IPS-18a (cell line): ENCODE results near the gene LMTK2.

ENCODE experiments used
- H3K27ac ChIP-seq: one replicate; pipeline ENCODE4 v1.5.1; 2013; ENCODE audit warnings: low read length
- H3K27me3 ChIP-seq: one replicate; pipeline ENCODE4 v1.6.1; 2013; ENCODE audit warnings: mild to moderate bottlenecking, low read length; ENCODE audit not compliant: control insufficient read depth, insufficient read depth
- H3K36me3 ChIP-seq: one replicate; pipeline ENCODE4 v1.6.1; 2013; ENCODE audit warnings: low read depth, low read length; ENCODE audit not compliant: control insufficient read depth
- H3K4me1 ChIP-seq: one replicate; pipeline ENCODE4 v1.6.1; 2013; ENCODE audit warnings: low read depth, low read length; ENCODE audit not compliant: control insufficient read depth
- H3K4me3 ChIP-seq: one replicate; pipeline ENCODE4 v1.5.1; 2013; ENCODE audit warnings: low read length
- H3K9ac ChIP-seq: one replicate; pipeline ENCODE4 v1.6.1; 2013; ENCODE audit warnings: mild to moderate bottlenecking, low read length, moderate library complexity
- H3K9me3 ChIP-seq: one replicate; pipeline ENCODE4 v1.6.1; 2013; ENCODE audit warnings: low read depth, low read length; ENCODE audit not compliant: control insufficient read depth

The LMTK2 gene

GRCh38 chr7:98228801-98229200, 122.1 kb downstream of the LMTK2 start:
- Histone ChIP-seq H3K9me3 (no peaks in the 10 kb centered on the region), H3K9ac (no peak overlapping the region), H3K27me3 (no peaks in the 10 kb centered on the region), H3K4me3 (no peak overlapping the region), H3K36me3 (no peaks in the 10 kb centered on the region), H3K4me1 (no peaks in the 10 kb centered on the region), H3K27ac (no peak overlapping the region)

- H3K9ac ChIP-seq: no peak overlapping the region
- no peaks in the 10 kb centered on the region for H3K27me3 ChIP-seq
- H3K36me3 ChIP-seq: no peaks in the 10 kb centered on the region
- no peak overlapping the region for H3K27ac ChIP-seq
- H3K4me1 ChIP-seq: no peaks in the 10 kb centered on the region
- H3K9me3 ChIP-seq: no peaks in the 10 kb centered on the region
- H3K4me3 ChIP-seq: no peak overlapping the region
These were observed 122.8 kb downstream of the LMTK2 start for GRCh38 chr7:98229441-98229840.

GRCh38 chr7:98229991-98230745, 123.5 kb downstream of the LMTK2 start:
- no peak overlapping the region for H3K4me3 ChIP-seq
- no peaks in the 10 kb centered on the region for H3K27me3 ChIP-seq
- H3K27ac ChIP-seq: no peak overlapping the region
- H3K9ac ChIP-seq: no peak overlapping the region
- no peaks in the 10 kb centered on the region for H3K4me1 ChIP-seq
- no peaks in the 10 kb centered on the region for H3K36me3 ChIP-seq
- no peaks in the 10 kb centered on the region for H3K9me3 ChIP-seq

GRCh38 chr7:98230746-98231471, 124.2 kb downstream of the LMTK2 start:
- H3K27ac ChIP-seq: no peak overlapping the region
- H3K9ac ChIP-seq: no peak overlapping the region
- H3K36me3 ChIP-seq: no peaks in the 10 kb centered on the region
- no peak overlapping the region for H3K4me3 ChIP-seq
- no peaks in the 10 kb centered on the region for H3K27me3 ChIP-seq
- no peaks in the 10 kb centered on the region for H3K4me1 ChIP-seq
- H3K9me3 ChIP-seq: no peaks in the 10 kb centered on the region

- Histone ChIP-seq H3K27ac (no peak overlapping the region), H3K27me3 (no peaks in the 10 kb centered on the region), H3K4me1 (no peaks in the 10 kb centered on the region), H3K4me3 (no peak overlapping the region), H3K9ac (no peak overlapping the region), H3K36me3 (no peaks in the 10 kb centered on the region), H3K9me3 (no peaks in the 10 kb centered on the region)
These were observed 125.0 kb downstream of the LMTK2 start for GRCh38 chr7:98231493-98232262.

GRCh38 chr7:98232263-98232585, 125.6 kb downstream of the LMTK2 start:
- H3K4me3 ChIP-seq: no peak overlapping the region
- H3K27me3 ChIP-seq: no peaks in the 10 kb centered on the region
- H3K4me1 ChIP-seq: no peaks in the 10 kb centered on the region
- H3K9me3 ChIP-seq: no peaks in the 10 kb centered on the region
- no peak overlapping the region for H3K9ac ChIP-seq
- no peak overlapping the region for H3K27ac ChIP-seq
- no peaks in the 10 kb centered on the region for H3K36me3 ChIP-seq

GRCh38 chr7:98232799-98233198, 126.1 kb downstream of the LMTK2 start:
- Histone ChIP-seq H3K27me3 (no peaks in the 10 kb centered on the region), H3K9me3 (no peaks in the 10 kb centered on the region), H3K36me3 (no peaks in the 10 kb centered on the region), H3K4me1 (no peaks in the 10 kb centered on the region), H3K27ac (no peak overlapping the region), H3K9ac (no peak overlapping the region), H3K4me3 (no peak overlapping the region)

GRCh38 chr7:98233219-98234070, 126.8 kb downstream of the LMTK2 start:
- H3K36me3 ChIP-seq: no peaks in the 10 kb centered on the region
- no peak overlapping the region for H3K9ac ChIP-seq
- H3K4me1 ChIP-seq: no peaks in the 10 kb centered on the region
- no peak overlapping the region for H3K27ac ChIP-seq
- no peaks in the 10 kb centered on the region for H3K27me3 ChIP-seq
- no peak overlapping the region for H3K4me3 ChIP-seq
- no peaks in the 10 kb centered on the region for H3K9me3 ChIP-seq

- no peak overlapping the region for H3K4me3 ChIP-seq
- H3K4me1 ChIP-seq: no peaks in the 10 kb centered on the region
- no peak overlapping the region for H3K27ac ChIP-seq
- H3K27me3 ChIP-seq: no peaks in the 10 kb centered on the region
- H3K36me3 ChIP-seq: no peaks in the 10 kb centered on the region
- H3K9ac ChIP-seq: no peak overlapping the region
- no peaks in the 10 kb centered on the region for H3K9me3 ChIP-seq
These were observed 127.9 kb downstream of the LMTK2 start for GRCh38 chr7:98234429-98235147.

GRCh38 chr7:98235901-98236300, 129.2 kb downstream of the LMTK2 start:
- H3K9me3 ChIP-seq: no peaks in the 10 kb centered on the region
- no peak overlapping the region for H3K9ac ChIP-seq
- H3K36me3 ChIP-seq: no peaks in the 10 kb centered on the region
- no peak overlapping the region for H3K27ac ChIP-seq
- H3K27me3 ChIP-seq: no peaks in the 10 kb centered on the region
- no peak overlapping the region for H3K4me3 ChIP-seq
- no peaks in the 10 kb centered on the region for H3K4me1 ChIP-seq
